IMR-90 (cell line): ENCODE data around the gene MAEA. TPM values are rescaled to one million over a fixed set of nuclear protein-coding genes. Genes with fewer than 3 reads are reported as not detected.

Experiments
- ATAC-seq: fragments of 200-7000 bp; cut with Tn5 transposase; 2 replicates; pipeline ENCODE4 v1.9.1; 2020; ENCODE audit warnings: low read depth, mild to moderate bottlenecking, moderate library complexity
- BruUV-seq: library from RNA; stranded (reverse); fragments of 400-500 nt; replicated peaks from 2 replicates; lab custom pipeline; 2021; lab: Mats Ljungman, UMichigan
- CTCF ChIA-PET: fragments of 300-600 bp; formaldehyde crosslinking; extraction: SDS; loops from one replicate; lab custom pipeline; 2021; ENCODE audit warnings: antibody characterized with exemption; lab: Yijun Ruan, JAX
- POLR2A ChIA-PET: fragments of 300-600 bp; sonication (Branson Sonifier 250); formaldehyde crosslinking; loops from one replicate; lab custom pipeline; 2022; ENCODE audit warnings: antibody characterized with exemption; ENCODE audit not compliant: unreplicated experiment; lab: Charles Lee
- DNase-seq: peaks from one replicate; pipeline ENCODE4 v3.0.0; 2013
- H2AFZ ChIP-seq: replicated peaks from 2 replicates; pipeline ENCODE3; 2013; ENCODE audit warnings: low read length, mild to moderate bottlenecking; ENCODE audit not compliant: poor library complexity
- H2AK5ac ChIP-seq: 2 replicates; pipeline ENCODE4 v1.6.1; 2013; ENCODE audit warnings: low read depth, low read length, inconsistent platforms
- H2AK9ac ChIP-seq: replicated peaks from 2 replicates; pipeline ENCODE3; 2013; ENCODE audit warnings: mild to moderate bottlenecking, low read depth, low read length, moderate library complexity; ENCODE audit not compliant: poor library complexity
- H2BK120ac ChIP-seq: 2 replicates; pipeline ENCODE4 v1.6.1; 2013; ENCODE audit warnings: low read depth, low read length, inconsistent platforms
- H2BK15ac ChIP-seq: 3 replicates; pipeline ENCODE4 v1.6.1; 2013; ENCODE audit warnings: low read depth, low read length, inconsistent platforms
- H2BK20ac ChIP-seq: 2 replicates; pipeline ENCODE4 v1.6.1; 2013; ENCODE audit warnings: low read depth, mild to moderate bottlenecking, inconsistent platforms, low read length, moderate library complexity
- H2BK5ac ChIP-seq: 2 replicates; pipeline ENCODE4 v1.6.1; 2013; ENCODE audit warnings: mild to moderate bottlenecking, low read depth, low read length, inconsistent platforms; ENCODE audit not compliant: poor library complexity, severe bottlenecking
- H3K14ac ChIP-seq: replicated peaks from 2 replicates; pipeline ENCODE4 v1.6.1; 2013; ENCODE audit warnings: low read depth, low read length, inconsistent platforms
- H3K18ac ChIP-seq: 2 replicates; pipeline ENCODE4 v1.6.1; 2013; ENCODE audit warnings: low read depth, low read length, control low read depth
- H3K23ac ChIP-seq: 2 replicates; pipeline ENCODE4 v1.6.1; 2013; ENCODE audit warnings: low read depth, low read length, inconsistent platforms
- H3K27ac ChIP-seq: 2 replicates; pipeline ENCODE4 v1.5.1; 2013; ENCODE audit warnings: mild to moderate bottlenecking, control low read depth, low read length; ENCODE audit not compliant: insufficient read depth
- H3K27me3 ChIP-seq: 2 replicates; pipeline ENCODE4 v1.6.1; 2013; ENCODE audit warnings: low read length; ENCODE audit not compliant: control insufficient read depth, insufficient read depth
- H3K36me3 ChIP-seq: 2 replicates; pipeline ENCODE4 v1.6.1; 2013; ENCODE audit warnings: low read length, mixed read lengths; ENCODE audit not compliant: control insufficient read depth, insufficient read depth
- H3K4ac ChIP-seq: 2 replicates; pipeline ENCODE4 v1.6.1; 2013; ENCODE audit warnings: low read depth, low read length, inconsistent platforms
- H3K4me1 ChIP-seq: 2 replicates; pipeline ENCODE4 v1.6.1; 2013; ENCODE audit warnings: low read length, mixed read lengths; ENCODE audit not compliant: control insufficient read depth, insufficient read depth
- H3K4me2 ChIP-seq: 2 replicates; pipeline ENCODE4 v1.6.1; 2013; ENCODE audit warnings: low read depth, mild to moderate bottlenecking, control low read depth, low read length, moderate library complexity
- H3K4me3 ChIP-seq: 2 replicates; pipeline ENCODE4 v1.5.1; 2013; ENCODE audit warnings: low read depth, mild to moderate bottlenecking, control low read depth, low read length, moderate library complexity; ENCODE audit not compliant: insufficient read depth
- H3K56ac ChIP-seq: 2 replicates; pipeline ENCODE4 v1.6.1; 2013; ENCODE audit warnings: low read length, inconsistent platforms; ENCODE audit not compliant: insufficient read depth; ENCODE audit errors: extremely low read depth
- H3K79me1 ChIP-seq, 2 experiments: 2 replicates each; pipeline ENCODE4 v1.6.1; 2013; ENCODE audit warnings: low read length in 2 of 2, inconsistent platforms in 1 of 2, low read depth in 1 of 2
- H3K9ac ChIP-seq: 2 replicates; pipeline ENCODE4 v1.6.1; 2013; ENCODE audit warnings: low read depth, low read length, control low read depth
- H3K9me1 ChIP-seq: 2 replicates; pipeline ENCODE4 v1.6.1; 2013; ENCODE audit warnings: low read length, inconsistent platforms; ENCODE audit not compliant: insufficient read depth
- H3K9me3 ChIP-seq: 2 replicates; pipeline ENCODE4 v1.6.1; 2013; ENCODE audit warnings: low read length; ENCODE audit not compliant: control insufficient read depth, insufficient read depth
- H4K20me1 ChIP-seq: 2 replicates; pipeline ENCODE4 v1.6.1; 2013; ENCODE audit warnings: low read length, inconsistent platforms; ENCODE audit not compliant: insufficient read depth
- H4K5ac ChIP-seq: 2 replicates; pipeline ENCODE4 v1.6.1; 2013; ENCODE audit warnings: mild to moderate bottlenecking, low read depth, low read length, control low read depth
- H4K8ac ChIP-seq, 2 experiments: 2 replicates each; pipeline ENCODE4 v1.6.1; 2013; ENCODE audit warnings: low read depth in 2 of 2, low read length in 2 of 2, control low read depth in 1 of 2, inconsistent platforms in 1 of 2
- H4K91ac ChIP-seq: 2 replicates; pipeline ENCODE4 v1.6.1; 2013; ENCODE audit warnings: low read depth, low read length, inconsistent platforms; ENCODE audit not compliant: insufficient read depth
- CEBPB ChIP-seq: IDR thresholded peaks from 2 replicates; pipeline ENCODE4 v1.6.1; 2012; ENCODE audit warnings: low read depth, low read length, improper control_type of control experiment
- FOS ChIP-seq: fragments of 150-350 bp; IDR thresholded peaks from 2 replicates; pipeline ENCODE4 v1.6.1; 2016; ENCODE audit warnings: low read depth, low read length
- MAZ ChIP-seq: IDR thresholded peaks from 2 replicates; pipeline ENCODE4 v1.6.1; 2012; ENCODE audit warnings: low read depth, mild to moderate bottlenecking, low read length, improper control_type of control experiment, moderate library complexity, borderline replicate concordance
- WGBS, 2 experiments: methylation state at CpG; one replicate each; pipeline versions ENCODE4 v1.1.5 to v1.1.7; 2013; ENCODE audit warnings: missing lambda C conversion rate in 2 of 2; ENCODE audit not compliant: insufficient read length in 1 of 2; ENCODE audit errors: extremely low coverage in 2 of 2; 5-methylcytosine and 5-hydroxymethylcytosine counted together
- dilution Hi-C: fragments of 300-500 bp; cut with HindIII; formaldehyde crosslinking; loops from one replicate; pipeline ENCODE4 v1.14.3; 2018; ENCODE audit warnings: low sequenced_read_pairs; ENCODE audit not compliant: unreplicated experiment
- in situ Hi-C: fragments of 300-500 bp; cut with MboI; formaldehyde crosslinking; loops from 3 replicates; pipeline ENCODE4 v1.14.3; 2019; ENCODE audit warnings: low sequenced_read_pairs, inconsistent platforms, mixed read lengths
- intact Hi-C: fragments of 100-400 bp; cut with micrococcal nuclease; formaldehyde crosslinking; loops from 2 replicates; pipeline ENCODE4 v1.10.0; 2022
- polyA plus RNA-seq, 3 experiments: library from polyadenylated mRNA; depleted of rRNA; stranded (reverse); fragments of >200 nt; gene quantifications; 2 replicates each; pipeline ENCODE4 v1.2.3, GENCODE V29; 2012; ENCODE audit warnings: low replicate concordance in 1 of 3
- total RNA-seq: library from RNA; depleted of rRNA; stranded (reverse); fragments of >200 nt; gene quantifications from 2 replicates; pipeline ENCODE4 v1.2.3, GENCODE V29; 2012

Gene MAEA
- total and polyA plus RNA-seq, 2 of the 4 experiments (the other 2 are of a cell fraction), result 61.5 to 108 TPM

DNA sequence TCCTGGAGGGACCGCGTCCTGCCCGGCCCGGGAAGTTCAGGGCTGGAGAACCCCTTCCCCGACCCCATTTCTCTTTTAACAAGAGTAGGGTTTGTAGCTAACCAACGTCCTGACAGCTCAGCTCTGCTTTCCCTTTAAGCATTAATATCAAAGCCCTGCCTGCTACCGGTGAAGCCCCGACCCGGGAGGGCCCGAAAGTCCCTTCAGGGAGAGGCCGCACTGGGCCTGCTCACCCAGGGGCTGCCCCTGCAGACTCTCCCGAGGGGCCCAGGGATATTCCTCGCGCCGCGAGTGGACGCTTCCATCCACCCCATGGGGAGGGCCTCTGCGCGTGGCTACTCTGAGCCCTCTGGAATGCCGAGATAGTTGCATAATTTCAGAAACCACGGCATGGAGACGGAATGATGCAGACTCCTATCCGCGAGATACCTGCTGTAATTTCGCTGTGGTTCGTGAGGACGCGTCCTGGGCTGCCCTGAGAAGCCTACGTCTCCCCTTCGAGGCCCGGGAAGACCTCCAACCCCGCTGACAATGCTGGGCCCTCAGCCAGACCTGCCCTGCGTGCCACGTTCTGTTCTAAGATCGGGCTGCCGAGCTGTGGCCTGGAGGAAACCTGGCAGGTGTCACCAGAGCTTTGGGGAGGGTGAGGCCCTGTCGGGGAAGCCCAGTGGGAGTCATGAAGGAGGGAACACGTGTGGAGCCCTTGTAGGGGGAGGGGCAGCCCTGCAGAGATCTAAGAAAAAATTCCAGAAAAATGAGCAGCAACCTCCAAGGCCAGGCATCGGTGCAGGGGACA is 39.8 kb upstream of the MAEA start:
- Histone ChIP-seq H3K4me1 (peaks cover 18% of the 10 kb centered on the region), H2BK15ac (no peak overlapping the region), H2BK5ac (peak overlapping the region; percentile 90), H2BK120ac (0 out of 2 replicates have a peak overlapping the region, but pooled peaks have one; percentile 28), H3K79me1 (peaks cover 22 to 46% of the 10 kb centered on the region in 2 experiments), H3K36me3 (peaks cover 13% of the 10 kb centered on the region), H2AK9ac (peak overlapping the region; percentile 96), H3K9ac (peak overlapping the region; percentile 54), H3K9me1 (peaks cover 20% of the 10 kb centered on the region), H4K5ac (peak overlapping the region; percentile 39), H3K23ac (peak overlapping the region; percentile 92; the same call in 1 of the 2 replicates), H4K91ac (peak overlapping the region; percentile 39), H2BK20ac (no peak overlapping the region), H3K27ac (peak overlapping the region; percentile 80), H3K14ac (peak overlapping the region; percentile 90), H2AK5ac (peak overlapping the region; percentile 74), H3K4me2 (peak overlapping the region; percentile 77), H4K8ac (peak overlapping the region; percentile 92 to 94), H3K4ac (peak overlapping the region; percentile 88), H4K20me1 (peaks cover 25% of the 10 kb centered on the region), H2AFZ (peak overlapping the region; percentile 95), H3K4me3 (peak overlapping the region; percentile 62), H3K9me3 (peaks cover 27% of the 10 kb centered on the region), H3K18ac (no peak overlapping the region), H3K56ac (peak overlapping the region; percentile 66; the same call in 1 of the 2 replicates), H3K27me3 (no peaks in the 10 kb centered on the region)
- DNase-seq (no peak), ATAC-seq (no peak)
- dilution Hi-C loops, result no loop called here
- in situ Hi-C loops, result no loop called here
- BruUV-seq, result no TSS peak
- POLR2A ChIA-PET, result no interaction called here
- intact Hi-C loops, result loop anchor here (1.0 kb wide), 1 partner anchor 96 kb away; no protein-coding TSS in a partner anchor
- 0 out of 2 replicates have a peak, but pooled peaks have one; percentile 22 for TF ChIP-seq CEBPB
- TF ChIP-seq MAZ, result no peak
- no peak for TF ChIP-seq FOS
- CTCF ChIA-PET, result no interaction called here
- 75% methylated on average over 19 of the region's 39 CpGs; no CpG with 5 or more reads in 1 of the 2 experiments for WGBS, 2 experiments
